ENCODE data around the gene ANP32A. TPM values are rescaled to one million over a fixed set of nuclear protein-coding genes. Genes with fewer than 3 reads are reported as not detected.

ANP32A gene
- total and polyA plus RNA-seq, 9 of the 15 experiments (the other 6 are each of a cell fraction or from before 2014, with no cell fraction given): 13.2 to 656 (median 210) TPM

DNA sequence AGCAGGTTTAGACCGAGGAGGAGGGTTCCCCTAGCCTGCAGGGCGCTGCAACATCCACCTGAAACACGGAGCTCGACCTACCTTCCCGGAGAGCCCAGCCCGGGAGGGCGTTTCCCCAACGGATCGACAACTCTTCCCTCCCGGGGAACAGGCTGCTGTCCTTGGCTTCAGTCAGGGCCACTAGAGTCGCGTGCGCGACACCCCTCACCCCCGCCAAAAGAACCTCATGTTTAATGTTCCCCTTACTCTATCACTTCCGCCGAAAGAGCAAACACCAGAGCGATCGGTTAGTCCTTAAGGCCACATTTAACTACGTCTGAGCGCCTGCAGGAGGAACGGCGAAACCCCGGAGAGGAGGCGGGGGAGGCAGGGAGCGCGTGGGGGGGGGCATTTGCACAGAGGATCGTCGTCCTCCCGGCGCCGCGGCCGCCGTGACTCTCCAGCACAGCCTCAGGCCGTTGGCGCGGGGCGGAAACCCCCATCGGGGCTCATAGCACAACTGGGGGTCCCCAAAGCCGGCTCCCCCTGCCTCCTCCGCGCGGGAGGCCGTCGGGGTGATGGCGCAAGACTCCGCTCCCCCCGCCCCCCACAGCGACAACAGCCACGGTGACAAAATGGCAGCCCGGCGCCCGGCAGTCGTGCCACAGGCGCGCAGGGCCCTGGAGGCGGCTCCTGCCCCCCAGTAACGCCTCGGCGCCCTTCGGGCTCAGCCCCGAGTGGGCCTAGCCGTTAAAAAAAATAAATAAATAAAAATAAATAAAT, 3.2 kb downstream of the ANP32A start (continued):
- TF ChIP-seq, protein P1, sequence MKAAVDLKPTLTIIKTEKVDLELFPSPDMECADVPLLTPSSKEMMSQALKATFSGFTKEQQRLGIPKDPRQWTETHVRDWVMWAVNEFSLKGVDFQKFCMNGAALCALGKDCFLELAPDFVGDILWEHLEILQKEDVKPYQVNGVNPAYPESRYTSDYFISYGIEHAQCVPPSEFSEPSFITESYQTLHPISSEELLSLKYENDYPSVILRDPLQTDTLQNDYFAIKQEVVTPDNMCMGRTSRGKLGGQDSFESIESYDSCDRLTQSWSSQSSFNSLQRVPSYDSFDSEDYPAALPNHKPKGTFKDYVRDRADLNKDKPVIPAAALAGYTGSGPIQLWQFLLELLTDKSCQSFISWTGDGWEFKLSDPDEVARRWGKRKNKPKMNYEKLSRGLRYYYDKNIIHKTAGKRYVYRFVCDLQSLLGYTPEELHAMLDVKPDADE (conservative IDR thresholded peaks at IDR 0.05; ENCODE audit: control insufficient read depth, low read depth, low read length): no peak
- no peak for TF ChIP-seq SMARCB1 (IDR thresholded peaks at IDR 0.05; ENCODE audit: insufficient read length, low read depth)
- TF ChIP-seq BACH1 (tag; IDR thresholded peaks at IDR 0.05): no peak
- TF ChIP-seq HMBOX1 (IDR thresholded peaks at IDR 0.05): peak; percentile 54; the same call in 1 of the 2 replicates
- TF ChIP-seq RB1 (IDR thresholded peaks at IDR 0.05; ENCODE audit: low read depth): peak; percentile 23; the same call in 1 of the 2 replicates
- TF ChIP-seq, protein P2, sequence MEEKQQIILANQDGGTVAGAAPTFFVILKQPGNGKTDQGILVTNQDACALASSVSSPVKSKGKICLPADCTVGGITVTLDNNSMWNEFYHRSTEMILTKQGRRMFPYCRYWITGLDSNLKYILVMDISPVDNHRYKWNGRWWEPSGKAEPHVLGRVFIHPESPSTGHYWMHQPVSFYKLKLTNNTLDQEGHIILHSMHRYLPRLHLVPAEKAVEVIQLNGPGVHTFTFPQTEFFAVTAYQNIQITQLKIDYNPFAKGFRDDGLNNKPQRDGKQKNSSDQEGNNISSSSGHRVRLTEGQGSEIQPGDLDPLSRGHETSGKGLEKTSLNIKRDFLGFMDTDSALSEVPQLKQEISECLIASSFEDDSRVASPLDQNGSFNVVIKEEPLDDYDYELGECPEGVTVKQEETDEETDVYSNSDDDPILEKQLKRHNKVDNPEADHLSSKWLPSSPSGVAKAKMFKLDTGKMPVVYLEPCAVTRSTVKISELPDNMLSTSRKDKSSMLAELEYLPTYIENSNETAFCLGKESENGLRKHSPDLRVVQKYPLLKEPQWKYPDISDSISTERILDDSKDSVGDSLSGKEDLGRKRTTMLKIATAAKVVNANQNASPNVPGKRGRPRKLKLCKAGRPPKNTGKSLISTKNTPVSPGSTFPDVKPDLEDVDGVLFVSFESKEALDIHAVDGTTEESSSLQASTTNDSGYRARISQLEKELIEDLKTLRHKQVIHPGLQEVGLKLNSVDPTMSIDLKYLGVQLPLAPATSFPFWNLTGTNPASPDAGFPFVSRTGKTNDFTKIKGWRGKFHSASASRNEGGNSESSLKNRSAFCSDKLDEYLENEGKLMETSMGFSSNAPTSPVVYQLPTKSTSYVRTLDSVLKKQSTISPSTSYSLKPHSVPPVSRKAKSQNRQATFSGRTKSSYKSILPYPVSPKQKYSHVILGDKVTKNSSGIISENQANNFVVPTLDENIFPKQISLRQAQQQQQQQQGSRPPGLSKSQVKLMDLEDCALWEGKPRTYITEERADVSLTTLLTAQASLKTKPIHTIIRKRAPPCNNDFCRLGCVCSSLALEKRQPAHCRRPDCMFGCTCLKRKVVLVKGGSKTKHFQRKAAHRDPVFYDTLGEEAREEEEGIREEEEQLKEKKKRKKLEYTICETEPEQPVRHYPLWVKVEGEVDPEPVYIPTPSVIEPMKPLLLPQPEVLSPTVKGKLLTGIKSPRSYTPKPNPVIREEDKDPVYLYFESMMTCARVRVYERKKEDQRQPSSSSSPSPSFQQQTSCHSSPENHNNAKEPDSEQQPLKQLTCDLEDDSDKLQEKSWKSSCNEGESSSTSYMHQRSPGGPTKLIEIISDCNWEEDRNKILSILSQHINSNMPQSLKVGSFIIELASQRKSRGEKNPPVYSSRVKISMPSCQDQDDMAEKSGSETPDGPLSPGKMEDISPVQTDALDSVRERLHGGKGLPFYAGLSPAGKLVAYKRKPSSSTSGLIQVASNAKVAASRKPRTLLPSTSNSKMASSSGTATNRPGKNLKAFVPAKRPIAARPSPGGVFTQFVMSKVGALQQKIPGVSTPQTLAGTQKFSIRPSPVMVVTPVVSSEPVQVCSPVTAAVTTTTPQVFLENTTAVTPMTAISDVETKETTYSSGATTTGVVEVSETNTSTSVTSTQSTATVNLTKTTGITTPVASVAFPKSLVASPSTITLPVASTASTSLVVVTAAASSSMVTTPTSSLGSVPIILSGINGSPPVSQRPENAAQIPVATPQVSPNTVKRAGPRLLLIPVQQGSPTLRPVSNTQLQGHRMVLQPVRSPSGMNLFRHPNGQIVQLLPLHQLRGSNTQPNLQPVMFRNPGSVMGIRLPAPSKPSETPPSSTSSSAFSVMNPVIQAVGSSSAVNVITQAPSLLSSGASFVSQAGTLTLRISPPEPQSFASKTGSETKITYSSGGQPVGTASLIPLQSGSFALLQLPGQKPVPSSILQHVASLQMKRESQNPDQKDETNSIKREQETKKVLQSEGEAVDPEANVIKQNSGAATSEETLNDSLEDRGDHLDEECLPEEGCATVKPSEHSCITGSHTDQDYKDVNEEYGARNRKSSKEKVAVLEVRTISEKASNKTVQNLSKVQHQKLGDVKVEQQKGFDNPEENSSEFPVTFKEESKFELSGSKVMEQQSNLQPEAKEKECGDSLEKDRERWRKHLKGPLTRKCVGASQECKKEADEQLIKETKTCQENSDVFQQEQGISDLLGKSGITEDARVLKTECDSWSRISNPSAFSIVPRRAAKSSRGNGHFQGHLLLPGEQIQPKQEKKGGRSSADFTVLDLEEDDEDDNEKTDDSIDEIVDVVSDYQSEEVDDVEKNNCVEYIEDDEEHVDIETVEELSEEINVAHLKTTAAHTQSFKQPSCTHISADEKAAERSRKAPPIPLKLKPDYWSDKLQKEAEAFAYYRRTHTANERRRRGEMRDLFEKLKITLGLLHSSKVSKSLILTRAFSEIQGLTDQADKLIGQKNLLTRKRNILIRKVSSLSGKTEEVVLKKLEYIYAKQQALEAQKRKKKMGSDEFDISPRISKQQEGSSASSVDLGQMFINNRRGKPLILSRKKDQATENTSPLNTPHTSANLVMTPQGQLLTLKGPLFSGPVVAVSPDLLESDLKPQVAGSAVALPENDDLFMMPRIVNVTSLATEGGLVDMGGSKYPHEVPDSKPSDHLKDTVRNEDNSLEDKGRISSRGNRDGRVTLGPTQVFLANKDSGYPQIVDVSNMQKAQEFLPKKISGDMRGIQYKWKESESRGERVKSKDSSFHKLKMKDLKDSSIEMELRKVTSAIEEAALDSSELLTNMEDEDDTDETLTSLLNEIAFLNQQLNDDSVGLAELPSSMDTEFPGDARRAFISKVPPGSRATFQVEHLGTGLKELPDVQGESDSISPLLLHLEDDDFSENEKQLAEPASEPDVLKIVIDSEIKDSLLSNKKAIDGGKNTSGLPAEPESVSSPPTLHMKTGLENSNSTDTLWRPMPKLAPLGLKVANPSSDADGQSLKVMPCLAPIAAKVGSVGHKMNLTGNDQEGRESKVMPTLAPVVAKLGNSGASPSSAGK (IDR thresholded peaks at IDR 0.05): peak; percentile 56
- peak; percentile 33; the same call in 1 of the 2 replicates for TF ChIP-seq NKRF (IDR thresholded peaks at IDR 0.05; ENCODE audit: borderline replicate concordance)
- TF ChIP-seq CHD2 (IDR thresholded peaks at IDR 0.05; ENCODE audit: low read depth, low read length): peak; percentile 12; the same call in 1 of the 2 replicates
- peak; percentile 51 for TF ChIP-seq U2AF1 (optimal IDR thresholded peaks at IDR 0.05; ENCODE audit: low read depth, low read length)
- TF ChIP-seq CCNT2 (IDR thresholded peaks at IDR 0.05; ENCODE audit: borderline replicate concordance, extremely low read depth, insufficient read length, low read depth, low read length): no peak

Data from K562 (cell line).